RKO (cell line): ENCODE data around the gene HOXB4.

Source experiments
- DNase-seq: peaks from one replicate; pipeline ENCODE4 v3.0.0-alpha.2; 2016; ENCODE audit warnings: low spot score

The HOXB4 gene

GRCh38 chr17:48528936-48529682 lies 49.0 kb downstream of the HOXB4 start:
- no peak for DNase-seq

- no peak for DNase-seq
Observed at GRCh38 chr17:48528153-48528935, 49.8 kb downstream of the HOXB4 start.

GRCh38 chr17:48527547-48527932 lies 50.6 kb downstream of the HOXB4 start:
- no peak for DNase-seq

GRCh38 chr17:48526608-48527546 lies 51.3 kb downstream of the HOXB4 start:
- no peak for DNase-seq
